Thyroid gland (tissue), 4 donors: Measurements from ENCODE around the gene SORT1.

Experiments
- POLR2A ChIP-seq, 2 donors: fragments of 450-650 bp; IDR thresholded peaks; one replicate each; pipeline ENCODE4 v1.6.1; 2017; ENCODE audit warnings: antibody characterized with exemption in 2 of 2, mild to moderate bottlenecking in 2 of 2, moderate library complexity in 1 of 2
- TF ChIP-seq, protein P1 (sequence below), 6 experiments: fragments of 200-600 bp in 3 of 6; fragments of 450-650 bp in 3 of 6; sonication (generic) in 3 of 6; IDR thresholded peaks; one replicate each; pipeline ENCODE4 v1.5.1; 2016 to 2019; ENCODE audit warnings: antibody characterized with exemption in 6 of 6, mild to moderate bottlenecking in 2 of 6, inconsistent platforms in 1 of 6, moderate library complexity in 1 of 6

DNA sequence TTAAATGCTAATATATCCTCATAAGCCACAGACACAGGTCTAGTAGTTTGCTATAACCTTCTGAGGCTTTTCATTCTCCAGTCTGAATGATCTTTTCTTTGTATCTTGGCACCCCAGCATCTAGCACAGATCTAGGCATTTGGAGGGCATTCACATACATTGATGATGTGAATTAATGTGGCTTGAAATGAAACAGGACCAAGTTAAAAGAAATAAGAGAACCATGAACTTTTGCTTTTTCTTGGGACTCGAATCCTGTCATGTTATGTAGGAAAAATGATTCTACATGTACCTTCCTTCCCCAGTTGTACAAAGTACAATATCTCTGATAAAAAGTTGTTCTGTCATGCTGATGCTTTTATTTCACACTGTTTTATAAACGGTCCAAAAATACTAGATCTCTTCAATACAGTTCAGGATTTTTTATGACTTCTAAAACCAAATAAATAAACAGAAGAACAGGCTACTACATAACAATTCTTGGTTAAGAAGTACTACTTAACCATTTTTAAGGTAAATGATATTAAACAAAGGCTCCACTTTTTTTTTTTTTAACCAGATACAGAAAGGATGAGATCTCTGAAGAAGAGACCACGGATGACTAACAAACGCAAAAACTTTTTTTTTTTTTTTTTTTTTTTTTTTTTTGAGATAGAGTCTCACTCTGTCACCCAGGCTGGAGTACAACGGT lies 3.0 kb downstream of the SORT1 start:
- TF ChIP-seq, protein P1, sequence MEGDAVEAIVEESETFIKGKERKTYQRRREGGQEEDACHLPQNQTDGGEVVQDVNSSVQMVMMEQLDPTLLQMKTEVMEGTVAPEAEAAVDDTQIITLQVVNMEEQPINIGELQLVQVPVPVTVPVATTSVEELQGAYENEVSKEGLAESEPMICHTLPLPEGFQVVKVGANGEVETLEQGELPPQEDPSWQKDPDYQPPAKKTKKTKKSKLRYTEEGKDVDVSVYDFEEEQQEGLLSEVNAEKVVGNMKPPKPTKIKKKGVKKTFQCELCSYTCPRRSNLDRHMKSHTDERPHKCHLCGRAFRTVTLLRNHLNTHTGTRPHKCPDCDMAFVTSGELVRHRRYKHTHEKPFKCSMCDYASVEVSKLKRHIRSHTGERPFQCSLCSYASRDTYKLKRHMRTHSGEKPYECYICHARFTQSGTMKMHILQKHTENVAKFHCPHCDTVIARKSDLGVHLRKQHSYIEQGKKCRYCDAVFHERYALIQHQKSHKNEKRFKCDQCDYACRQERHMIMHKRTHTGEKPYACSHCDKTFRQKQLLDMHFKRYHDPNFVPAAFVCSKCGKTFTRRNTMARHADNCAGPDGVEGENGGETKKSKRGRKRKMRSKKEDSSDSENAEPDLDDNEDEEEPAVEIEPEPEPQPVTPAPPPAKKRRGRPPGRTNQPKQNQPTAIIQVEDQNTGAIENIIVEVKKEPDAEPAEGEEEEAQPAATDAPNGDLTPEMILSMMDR (IDR thresholded peaks at IDR 0.05) = no peak
- TF ChIP-seq POLR2A (IDR thresholded peaks at IDR 0.05) = no peak
